Tibial nerve (tissue), 4 donors: ENCODE results near the gene ZFYVE28.
"Not testable (repeated sequence)": the region's sequence is repeated elsewhere in the genome, so short reads cannot be mapped to it uniquely, and the experiment has no call there.

ENCODE experiments used
- CTCF ChIP-seq, 5 experiments: fragments of 200-600 bp in 3 of 5; fragments of 450-650 bp in 2 of 5; sonication (generic) in 3 of 5; IDR thresholded peaks; one replicate each; pipeline ENCODE4 v1.5.1; 2016 to 2019; ENCODE audit warnings: antibody characterized with exemption in 5 of 5, mild to moderate bottlenecking in 3 of 5, moderate library complexity in 2 of 5
- EP300 ChIP-seq, 2 donors: sonication (generic); formaldehyde crosslinking; IDR thresholded peaks; one replicate each; pipeline ENCODE4 v1.6.1; 2017; ENCODE audit warnings: antibody characterized with exemption in 2 of 2, mild to moderate bottlenecking in 1 of 2
- POLR2A ChIP-seq, 2 donors: fragments of 450-650 bp; IDR thresholded peaks; one replicate each; pipeline ENCODE4 v1.6.1; 2017; ENCODE audit warnings: antibody characterized with exemption in 2 of 2, mild to moderate bottlenecking in 2 of 2, moderate library complexity in 2 of 2

GRCh38 chr4:2380589-2380988, 37.9 kb downstream of the ZFYVE28 start:
- not testable (repeated sequence) for TF ChIP-seq EP300, CTCF, POLR2A (IDR thresholded peaks at IDR 0.05)
